Sciatic nerve (tissue), 2 donors: ENCODE data around the gene GCM1. TPM values are rescaled to one million over a fixed set of nuclear protein-coding genes. Genes with fewer than 3 reads are reported as not detected.

Experiments
- ATAC-seq: fragments of 200-7000 bp; cut with Tn5 transposase; one replicate; pipeline ENCODE4 v1.9.1; 2020; ENCODE audit warnings: mild to moderate bottlenecking, moderate library complexity
- DNase-seq: peaks from one replicate; pipeline ENCODE4 v3.0.0-alpha.2; 2020; ENCODE audit warnings: low spot score
- intact Hi-C: fragments of 100-400 bp; cut with DNase I; formaldehyde crosslinking; loops from one replicate; pipeline ENCODE4 v1.14.2; 2022
- total RNA-seq: library from RNA; stranded (reverse); fragmentation: NEBNext Ultra II Directional; extraction: Animal tissue kit (Norgen Biotek cat#: 25700); gene quantifications from one replicate; pipeline ENCODE4 v1.2.1, GENCODE V29; 2021
- donor health status: DM: no; HTN: no; CAD: no.
- donor health status: DM: no; HTN: no; CAD: no.

Gene GCM1
- total RNA-seq, 1 donor from 2014 or later, result not detected

- no peak for DNase-seq
- no peak for ATAC-seq
- intact Hi-C loops, result no loop called here
These were observed 33.5 kb downstream of the GCM1 start for GRCh38 chr6:53115113-53115512.

DNA sequence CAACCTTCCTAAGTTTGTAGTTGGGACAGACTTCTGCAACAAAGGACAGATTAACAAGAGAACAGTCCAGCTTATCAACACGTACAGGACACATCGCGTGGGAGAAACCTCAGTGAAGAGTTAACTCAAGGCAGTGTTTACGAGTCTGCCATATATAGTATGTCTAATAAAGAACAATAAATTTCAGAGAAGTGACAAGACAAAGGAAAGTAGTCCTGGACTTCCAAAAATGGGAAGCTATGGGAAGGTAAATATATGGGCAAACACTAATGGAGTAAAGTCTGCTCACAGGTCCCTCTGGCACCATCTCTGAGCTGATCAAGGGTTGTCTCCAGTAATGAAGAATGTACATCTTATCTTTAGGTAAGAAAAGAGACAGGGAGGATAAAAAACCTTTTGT is 34.9 kb downstream of the GCM1 start:
- intact Hi-C loops, result no loop called here
- ATAC-seq, result no peak
- DNase-seq, result no peak

DNA sequence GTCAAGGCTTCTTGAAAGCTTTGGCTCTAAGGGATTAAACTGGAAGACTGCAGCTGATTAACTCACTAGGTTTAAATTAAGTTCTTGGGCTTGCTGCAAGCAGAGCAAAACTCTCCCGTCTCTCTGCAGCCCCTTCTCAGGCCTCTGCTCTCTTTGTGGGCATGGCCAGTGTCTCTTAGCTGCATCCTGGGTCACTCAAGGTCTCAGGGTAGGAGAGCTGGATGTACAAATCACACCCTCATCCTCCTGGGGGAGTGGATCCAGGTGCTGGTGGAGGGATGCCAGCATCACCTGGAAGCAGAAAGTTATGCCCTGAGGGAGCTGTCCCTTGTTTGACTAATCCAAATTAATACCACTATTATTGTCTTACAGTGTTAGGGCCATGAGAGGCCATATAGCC is 35.8 kb downstream of the GCM1 start:
- DNase-seq (no peak), ATAC-seq (no peak)
- intact Hi-C loops, result no loop called here

DNA sequence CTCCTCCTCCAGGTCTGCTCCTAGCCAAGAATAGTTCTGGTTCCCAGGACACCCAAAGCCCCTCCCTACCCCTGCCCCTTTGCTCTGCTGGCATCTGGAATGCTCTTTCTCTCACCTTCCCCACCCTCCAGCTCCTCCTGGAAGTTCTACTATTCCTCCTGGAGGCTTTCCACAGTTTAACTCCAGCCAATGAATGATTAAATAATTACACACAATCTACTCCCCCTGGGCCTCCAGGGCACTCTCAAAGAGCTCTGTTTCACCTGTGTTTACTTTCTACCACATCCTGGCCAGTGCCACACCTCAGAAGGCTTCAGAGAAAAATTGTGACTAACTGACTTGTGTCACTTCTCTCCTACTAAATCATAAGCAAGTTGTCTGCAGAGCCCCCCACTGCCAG is 36.2 kb downstream of the GCM1 start:
- intact Hi-C loops, result no loop called here
- DNase-seq (no peak), ATAC-seq (no peak)

- ATAC-seq, result no peak
- intact Hi-C loops, result no loop called here
- no peak for DNase-seq
These were observed 36.8 kb downstream of the GCM1 start for GRCh38 chr6:53111865-53112264.

GRCh38 chr6:53109612-53110011 is 39.0 kb downstream of the GCM1 start:
- ATAC-seq (no peak), DNase-seq (no peak)
- intact Hi-C loops, result no loop called here

GRCh38 chr6:53107091-53107490 is 41.5 kb downstream of the GCM1 start:
- ATAC-seq, result no peak
- no peak for DNase-seq
- intact Hi-C loops, result no loop called here

- ATAC-seq, result no peak
- no peak for DNase-seq
- intact Hi-C loops, result no loop called here
These were observed 43.7 kb downstream of the GCM1 start for GRCh38 chr6:53104916-53105315.

DNA sequence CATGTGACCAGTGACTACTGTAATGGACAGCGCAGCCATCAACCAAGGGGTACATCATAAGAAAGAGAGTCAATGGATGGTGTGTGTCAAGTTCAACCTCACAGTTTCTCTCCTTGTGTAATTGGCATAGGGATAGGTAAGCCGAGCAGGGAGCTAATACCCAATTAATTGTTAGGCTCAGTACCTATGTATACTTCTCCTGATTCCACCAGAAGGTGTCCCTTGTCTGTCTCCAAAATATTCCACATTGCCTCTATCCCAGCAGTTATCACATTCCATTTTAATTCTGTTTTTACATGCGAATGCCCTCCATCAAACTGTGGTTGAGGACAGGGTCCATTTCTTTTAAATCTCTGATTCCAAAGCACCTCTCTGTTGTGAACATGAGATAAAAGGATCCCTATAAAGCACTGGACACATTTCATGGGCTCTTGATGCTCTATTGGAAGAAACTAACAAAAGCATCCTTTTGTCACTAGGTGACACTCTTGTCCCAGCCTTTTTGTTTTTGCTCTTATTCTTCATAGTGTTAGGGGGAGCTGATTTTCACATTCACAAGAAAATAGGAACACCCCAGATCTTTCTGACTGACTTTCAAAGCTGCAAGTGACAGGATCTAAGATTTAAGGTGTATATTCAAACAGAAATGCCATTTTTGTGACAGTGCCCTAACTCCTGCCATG is 44.5 kb downstream of the GCM1 start:
- intact Hi-C loops, result no loop called here

GRCh38 chr6:53101006-53101405 is 47.6 kb downstream of the GCM1 start:
- ATAC-seq (no peak), DNase-seq (no peak)
- intact Hi-C loops, result no loop called here

More for the DNA sequence above, 44.5 kb downstream of the GCM1 start:
- DNase-seq, result no peak
- ATAC-seq, result no peak

DNA sequence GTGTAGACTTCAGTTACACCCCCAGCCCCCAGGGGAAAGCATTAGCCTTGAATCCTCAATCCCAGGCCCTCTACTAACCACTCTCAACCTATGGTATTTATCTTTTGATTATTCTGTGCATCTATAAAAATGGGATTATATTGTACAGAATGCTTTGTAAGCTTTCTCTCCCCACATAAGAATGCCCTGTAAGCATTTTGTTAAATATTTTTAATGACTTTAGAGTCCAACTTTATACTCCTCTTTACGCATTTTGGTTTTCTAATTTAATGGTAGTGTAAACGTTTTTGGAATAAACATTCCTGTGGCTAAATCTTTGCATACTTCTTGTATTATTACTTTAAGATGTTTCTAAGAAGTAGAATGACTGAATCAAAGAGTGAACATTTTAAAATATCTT is 48.1 kb downstream of the GCM1 start:
- ATAC-seq (no peak), DNase-seq (no peak)
- intact Hi-C loops, result no loop called here

DNA sequence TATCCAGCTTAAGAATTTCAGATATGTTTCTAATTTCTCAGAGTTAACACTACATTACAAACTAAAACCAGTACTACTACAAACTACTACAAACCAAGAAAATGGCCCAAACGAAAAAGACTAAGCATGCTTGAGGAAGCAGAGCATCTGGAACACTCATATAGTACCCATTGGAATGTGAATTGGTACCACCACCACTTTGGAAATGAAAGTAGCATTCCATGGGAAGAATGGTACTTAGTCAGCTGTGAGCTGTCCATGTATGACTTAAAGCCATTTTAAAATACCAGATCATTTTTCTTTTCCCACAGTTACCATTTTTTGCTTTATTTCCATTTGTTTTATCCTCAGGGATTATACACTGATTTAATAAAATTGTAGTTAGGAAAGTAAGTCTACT is 52.9 kb downstream of the GCM1 start:
- ATAC-seq (no peak), DNase-seq (no peak)
- intact Hi-C loops, result no loop called here

- DNase-seq (no peak), ATAC-seq (no peak)
- intact Hi-C loops, result no loop called here
These were observed 53.4 kb downstream of the GCM1 start for GRCh38 chr6:53095270-53095669.

DNA sequence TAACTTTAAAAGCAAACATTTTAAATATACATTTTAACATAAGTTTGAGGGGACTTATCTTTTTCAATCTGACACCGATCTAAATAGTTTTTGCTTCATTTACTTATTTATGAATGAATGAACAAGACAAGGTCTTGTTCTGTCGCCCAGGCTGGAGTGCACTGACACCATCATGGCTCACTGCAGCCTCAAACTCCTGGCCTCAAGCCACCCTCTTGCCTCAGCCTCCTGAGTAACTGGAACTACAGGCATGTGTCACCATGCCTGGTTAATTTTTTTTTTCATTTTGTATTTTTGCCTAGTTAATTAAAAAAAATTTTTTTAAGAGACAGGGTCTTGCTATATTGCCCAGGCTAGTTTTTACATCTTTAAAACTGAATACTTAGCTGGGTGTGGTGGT is 58.1 kb downstream of the GCM1 start:
- no peak for ATAC-seq
- DNase-seq, result no peak
- intact Hi-C loops, result no loop called here

DNA sequence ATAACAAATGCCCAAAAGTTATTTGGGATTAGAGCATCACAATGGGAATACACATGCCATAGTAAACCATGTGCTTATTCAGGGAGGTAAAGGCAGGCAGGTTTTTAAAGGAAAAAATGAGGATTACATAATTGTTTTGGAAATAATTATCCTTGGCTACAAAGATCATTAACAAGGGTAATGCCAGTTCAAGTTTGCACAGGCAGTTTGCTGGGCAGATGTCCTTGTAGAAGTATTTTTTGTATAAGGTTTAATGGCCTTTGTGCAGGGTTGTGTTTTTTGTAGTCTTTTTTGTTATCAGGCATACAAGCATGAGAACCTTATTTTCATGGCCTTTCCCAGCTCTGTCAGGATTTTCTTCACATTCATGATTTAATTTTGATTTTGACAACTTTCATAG is 58.7 kb downstream of the GCM1 start:
- ATAC-seq, result no peak
- intact Hi-C loops, result no loop called here
- no peak for DNase-seq

DNA sequence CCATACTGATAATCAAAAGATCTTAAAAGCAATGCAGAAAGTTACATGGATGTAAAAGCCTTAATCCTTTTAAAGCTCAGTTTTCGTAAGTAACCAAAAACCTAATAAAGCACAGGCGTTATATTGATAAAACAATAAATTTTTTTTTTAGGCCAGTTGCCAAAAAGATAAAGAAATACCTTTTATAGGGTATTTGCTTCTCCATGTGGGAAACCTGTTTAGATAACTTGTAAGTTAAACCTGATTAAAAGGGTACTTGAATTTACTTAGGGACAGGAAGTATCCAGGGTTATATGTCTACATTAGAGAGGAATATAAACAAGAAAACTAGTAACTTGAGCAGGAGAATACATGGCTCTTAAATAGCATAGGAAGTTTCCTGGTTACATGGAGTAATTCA is 62.3 kb downstream of the GCM1 start:
- no peak for DNase-seq
- no peak for ATAC-seq
- intact Hi-C loops, result no loop called here

DNA sequence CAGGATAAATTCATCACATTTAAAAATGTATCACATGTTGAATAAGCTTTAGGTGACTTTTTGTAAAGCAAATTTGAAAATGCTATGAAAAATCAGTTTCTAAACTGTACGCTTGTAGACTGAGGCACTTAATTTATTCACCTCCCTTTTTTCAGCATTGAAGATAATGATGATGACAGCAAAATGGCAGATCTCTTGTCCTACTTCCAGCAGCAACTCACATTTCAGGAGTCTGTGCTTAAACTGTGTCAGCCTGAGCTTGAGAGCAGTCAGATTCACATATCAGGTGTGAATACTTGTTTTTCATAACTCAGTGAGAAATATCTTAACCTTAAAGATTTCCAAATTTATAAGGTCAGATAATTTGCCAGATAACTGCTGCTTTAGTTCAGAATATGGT is 67.8 kb downstream of the GCM1 start:
- ATAC-seq (no peak), DNase-seq (no peak)
- intact Hi-C loops, result no loop called here

Other genes with a start within 250 kb of the GCM1 start
- not detected for gene GSTA3, start 239.1 kb downstream of the GCM1 start, total RNA-seq
- gene GSTA4, start 153.6 kb downstream of the GCM1 start, total RNA-seq, result 24.1 TPM
- 12.7 TPM for gene CILK1, start 87.0 kb downstream of the GCM1 start, total RNA-seq
- gene FBXO9, start 83.4 kb downstream of the GCM1 start, total RNA-seq, result 80.0 TPM
- 115 TPM for gene ELOVL5, start 200.1 kb upstream of the GCM1 start, total RNA-seq